Caco-2 (cell line): ENCODE data around the gene IDH3G. TPM values are rescaled to one million over a fixed set of nuclear protein-coding genes. Genes with fewer than 3 reads are reported as not detected.

ENCODE experiments used
- BruUV-seq: library from RNA; stranded (reverse); fragments of 400-500 nt; replicated peaks from 2 replicates; lab custom pipeline; 2021; lab: Mats Ljungman, UMichigan
- CTCF ChIA-PET: fragments of 300-600 bp; sonication (Branson Sonifier 250); formaldehyde crosslinking; loops from one replicate; lab custom pipeline; 2022; ENCODE audit warnings: antibody characterized with exemption; lab: Charles Lee
- POLR2A ChIA-PET: fragments of 300-600 bp; sonication (Branson Sonifier 250); formaldehyde crosslinking; loops from one replicate; lab custom pipeline; 2022; ENCODE audit warnings: antibody characterized with exemption; lab: Charles Lee
- DNase-seq, 2 experiments: peaks; one replicate each; pipeline versions ENCODE4 v3.0.0 to v3.0.0-alpha.2; 2020 to 2022
- H3K27me3 ChIP-seq: replicated peaks from 2 replicates; pipeline ENCODE4 v1.6.0; 2011; ENCODE audit warnings: low read length; ENCODE audit not compliant: control insufficient read depth, insufficient read depth
- H3K36me3 ChIP-seq: 2 replicates; pipeline ENCODE4 v1.5.1; 2011; ENCODE audit warnings: low read length; ENCODE audit not compliant: control insufficient read depth, insufficient read depth
- H3K4me1 ChIP-seq: fragments of 250-450 bp; sonication (Bioruptor Pico); 2 replicates; pipeline ENCODE4 v1.5.1; 2020; ENCODE audit warnings: mild to moderate bottlenecking
- H3K4me3 ChIP-seq: 2 replicates; pipeline ENCODE4 v1.5.1; 2011; ENCODE audit warnings: low read depth, mild to moderate bottlenecking, control low read depth, low read length
- H3K9me3 ChIP-seq: fragments of 250-450 bp; sonication (Bioruptor Pico); 2 replicates; pipeline ENCODE4 v1.5.1; 2020; ENCODE audit warnings: mild to moderate bottlenecking, moderate library complexity
- H3K27ac Mint-ChIP-seq: one replicate; pipeline ENCODE4 v1.8.0; 2022; ENCODE audit warnings: mixed read lengths; ENCODE audit not compliant: unreplicated experiment
- H3K27me3 Mint-ChIP-seq: one replicate; pipeline ENCODE4 v1.8.0; 2022; ENCODE audit warnings: mixed read lengths; ENCODE audit not compliant: insufficient read depth, unreplicated experiment
- H3K36me3 Mint-ChIP-seq: one replicate; pipeline ENCODE4 v1.8.0; 2022; ENCODE audit warnings: mild to moderate bottlenecking, mixed read lengths; ENCODE audit not compliant: insufficient read depth, unreplicated experiment
- H3K4me1 Mint-ChIP-seq: one replicate; pipeline ENCODE4 v1.8.0; 2022; ENCODE audit warnings: low read depth, mixed read lengths; ENCODE audit not compliant: unreplicated experiment
- H3K4me3 Mint-ChIP-seq: one replicate; pipeline ENCODE4 v1.8.0; 2022; ENCODE audit warnings: mild to moderate bottlenecking, moderate library complexity, mixed read lengths; ENCODE audit not compliant: unreplicated experiment
- H3K9me3 Mint-ChIP-seq: one replicate; pipeline ENCODE4 v1.8.0; 2022; ENCODE audit warnings: mixed read lengths; ENCODE audit not compliant: unreplicated experiment
- intact Hi-C: fragments of 100-400 bp; cut with micrococcal nuclease; formaldehyde crosslinking; loops from one replicate; pipeline ENCODE4 v1.10.0; 2022; ENCODE audit not compliant: unreplicated experiment
- total RNA-seq: library from RNA; stranded (reverse); gene quantifications from 2 replicates; pipeline ENCODE4 v1.2.3, GENCODE V29; 2022
- TF ChIP-seq, protein P1 (sequence below), 2 experiments: fragments of 200-600 bp in 1 of 2; IDR thresholded peaks; 1 replicate in 1 of 2; 2 replicates in 1 of 2; pipeline versions ENCODE4 v1.5.1 to v1.8.0; 2011 to 2022; ENCODE audit warnings: antibody characterized with exemption in 1 of 2, control low read depth in 1 of 2, inconsistent platforms in 1 of 2, low read depth in 1 of 2, low read length in 1 of 2, mild to moderate bottlenecking in 1 of 2, moderate library complexity in 1 of 2; ENCODE audit not compliant: insufficient read depth in 1 of 2, severe bottlenecking in 1 of 2, unreplicated experiment in 1 of 2

IDH3G gene
- total RNA-seq, 1 experiment from 2014 or later, result 53.3 TPM

GRCh38 chrX:153776120-153776599, 18.0 kb downstream of the IDH3G start:
- CTCF ChIA-PET, result no interaction called here
- no peaks in the 10 kb centered on the region for H3K27me3 ChIP-seq
- no peak for DNase-seq
- TF ChIP-seq, protein P1, sequence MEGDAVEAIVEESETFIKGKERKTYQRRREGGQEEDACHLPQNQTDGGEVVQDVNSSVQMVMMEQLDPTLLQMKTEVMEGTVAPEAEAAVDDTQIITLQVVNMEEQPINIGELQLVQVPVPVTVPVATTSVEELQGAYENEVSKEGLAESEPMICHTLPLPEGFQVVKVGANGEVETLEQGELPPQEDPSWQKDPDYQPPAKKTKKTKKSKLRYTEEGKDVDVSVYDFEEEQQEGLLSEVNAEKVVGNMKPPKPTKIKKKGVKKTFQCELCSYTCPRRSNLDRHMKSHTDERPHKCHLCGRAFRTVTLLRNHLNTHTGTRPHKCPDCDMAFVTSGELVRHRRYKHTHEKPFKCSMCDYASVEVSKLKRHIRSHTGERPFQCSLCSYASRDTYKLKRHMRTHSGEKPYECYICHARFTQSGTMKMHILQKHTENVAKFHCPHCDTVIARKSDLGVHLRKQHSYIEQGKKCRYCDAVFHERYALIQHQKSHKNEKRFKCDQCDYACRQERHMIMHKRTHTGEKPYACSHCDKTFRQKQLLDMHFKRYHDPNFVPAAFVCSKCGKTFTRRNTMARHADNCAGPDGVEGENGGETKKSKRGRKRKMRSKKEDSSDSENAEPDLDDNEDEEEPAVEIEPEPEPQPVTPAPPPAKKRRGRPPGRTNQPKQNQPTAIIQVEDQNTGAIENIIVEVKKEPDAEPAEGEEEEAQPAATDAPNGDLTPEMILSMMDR (IDR thresholded peaks at IDR 0.05; ENCODE audit: insufficient read depth in 1 of 2, low read depth in 1 of 2, low read length in 1 of 2, severe bottlenecking in 1 of 2, unreplicated experiment in 1 of 2), result no peak
- no peak overlapping the region for H3K27ac Mint-ChIP-seq
- H3K4me1 ChIP-seq, result no peaks in the 10 kb centered on the region
- no TSS peak for BruUV-seq
- peaks cover 6% of the 10 kb centered on the region for H3K36me3 Mint-ChIP-seq
- H3K9me3 Mint-ChIP-seq, result no peaks in the 10 kb centered on the region
- no peak overlapping the region for H3K4me3 Mint-ChIP-seq
- no peak overlapping the region for H3K4me3 ChIP-seq
- POLR2A ChIA-PET, result no interaction called here
- intact Hi-C loops, result no loop called here
- H3K9me3 ChIP-seq, result no peaks in the 10 kb centered on the region
- no peaks in the 10 kb centered on the region for H3K36me3 ChIP-seq
- H3K27me3 Mint-ChIP-seq, result no peaks in the 10 kb centered on the region
- no peaks in the 10 kb centered on the region for H3K4me1 Mint-ChIP-seq

DNA sequence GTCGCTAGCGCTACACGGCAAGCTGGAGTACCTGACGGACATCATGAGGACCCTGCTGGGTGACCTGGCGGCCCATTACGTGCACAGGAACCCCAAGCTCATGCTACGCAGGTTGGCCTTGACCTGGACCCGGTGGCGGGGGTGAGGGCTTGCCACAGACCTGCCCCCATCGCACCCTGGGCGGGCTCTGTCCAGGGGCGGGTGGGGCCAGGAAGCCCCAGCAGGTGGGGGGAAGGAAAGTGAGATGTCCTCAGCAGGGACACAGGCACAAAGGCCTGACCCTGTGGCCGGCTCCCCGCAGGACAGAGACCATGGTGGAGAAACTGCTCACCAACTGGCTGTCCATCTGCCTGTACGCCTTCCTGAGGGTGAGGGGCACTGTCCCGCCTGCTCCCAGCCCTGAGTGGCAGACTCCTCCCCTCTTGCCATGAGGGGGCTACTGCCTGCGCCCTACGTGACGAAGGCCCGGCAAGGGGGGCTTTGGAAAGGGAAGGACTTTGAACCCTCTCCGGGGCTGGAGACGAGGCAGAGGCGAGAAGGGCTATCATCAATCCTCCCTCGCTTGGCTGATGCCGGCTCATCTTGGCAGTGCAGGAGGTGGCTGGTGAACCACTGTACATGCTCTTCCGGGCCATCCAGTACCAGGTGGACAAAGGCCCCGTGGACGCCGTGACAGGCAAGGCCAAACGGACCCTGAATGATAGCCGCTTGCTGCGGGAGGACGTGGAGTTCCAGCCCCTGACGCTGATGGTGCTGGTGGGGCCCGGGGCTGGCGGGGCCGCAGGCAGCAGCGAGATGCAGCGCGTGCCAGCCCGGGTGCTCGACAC, 18.7 kb downstream of the IDH3G start:
- H3K4me1 ChIP-seq, result no peaks in the 10 kb centered on the region
- no peak overlapping the region for H3K27ac Mint-ChIP-seq
- no peaks in the 10 kb centered on the region for H3K36me3 ChIP-seq
- no peaks in the 10 kb centered on the region for H3K9me3 ChIP-seq
- H3K27me3 ChIP-seq, result no peaks in the 10 kb centered on the region
- H3K9me3 Mint-ChIP-seq, result no peaks in the 10 kb centered on the region
- no peaks in the 10 kb centered on the region for H3K27me3 Mint-ChIP-seq
- no peaks in the 10 kb centered on the region for H3K4me1 Mint-ChIP-seq
- POLR2A ChIA-PET, result no interaction called here
- TF ChIP-seq, protein P1 (IDR thresholded peaks at IDR 0.05; ENCODE audit: insufficient read depth in 1 of 2, low read depth in 1 of 2, low read length in 1 of 2, severe bottlenecking in 1 of 2, unreplicated experiment in 1 of 2), result no peak
- peaks cover 6% of the 10 kb centered on the region for H3K36me3 Mint-ChIP-seq
- no peak for DNase-seq
- CTCF ChIA-PET, result no interaction called here
- H3K4me3 ChIP-seq, result no peak overlapping the region
- BruUV-seq, result no TSS peak
- no peak overlapping the region for H3K4me3 Mint-ChIP-seq
- intact Hi-C loops, result no loop called here

DNA sequence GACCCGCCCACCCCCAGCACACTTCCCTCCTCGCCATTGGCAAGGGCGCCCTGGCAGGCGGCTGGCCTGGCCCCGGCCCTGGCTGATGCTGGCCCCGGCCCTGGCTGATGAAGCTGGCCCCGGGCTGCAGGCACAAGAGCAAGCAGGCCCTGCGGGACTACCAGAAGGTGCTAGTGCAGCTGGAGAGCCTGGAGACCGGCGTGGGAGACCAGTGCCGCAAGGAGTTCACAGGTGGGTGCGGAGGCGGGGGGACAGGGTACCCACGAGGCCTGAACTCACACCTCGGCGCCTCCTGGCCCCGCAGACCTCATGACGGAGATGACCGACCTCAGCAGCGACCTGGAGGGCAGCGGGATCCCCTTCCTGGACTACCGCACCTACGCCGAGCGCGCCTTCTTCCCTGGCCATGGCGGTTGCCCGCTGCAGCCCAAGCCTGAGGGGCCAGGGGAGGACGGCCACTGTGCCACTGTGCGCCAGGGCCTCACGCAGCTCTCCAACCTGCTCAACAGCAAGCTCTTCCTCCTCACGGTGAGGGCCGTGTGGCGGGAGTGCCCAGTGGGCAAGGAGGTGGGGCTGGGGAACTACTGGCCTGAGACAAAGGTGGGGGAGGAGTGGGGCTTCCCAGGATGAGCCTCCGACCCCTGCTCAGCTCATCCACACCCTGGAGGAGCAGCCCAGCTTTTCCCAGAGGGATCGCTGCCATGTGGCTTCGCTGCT, 19.4 kb downstream of the IDH3G start:
- Histone ChIP-seq H3K9me3 (no peaks in the 10 kb centered on the region), H3K4me3 (no peak overlapping the region), H3K27me3 (no peaks in the 10 kb centered on the region), H3K36me3 (no peaks in the 10 kb centered on the region), H3K4me1 (no peaks in the 10 kb centered on the region)
- TF ChIP-seq, protein P1 (IDR thresholded peaks at IDR 0.05; ENCODE audit: insufficient read depth in 1 of 2, low read depth in 1 of 2, low read length in 1 of 2, severe bottlenecking in 1 of 2, unreplicated experiment in 1 of 2), result no peak
- BruUV-seq, result no TSS peak
- ChIA-PET POLR2A (no interaction called here), CTCF (no interaction called here)
- intact Hi-C loops, result no loop called here
- Mint-ChIP-seq H3K27ac (no peak overlapping the region), H3K9me3 (no peaks in the 10 kb centered on the region), H3K36me3 (peaks cover 2% of the 10 kb centered on the region), H3K27me3 (no peaks in the 10 kb centered on the region), H3K4me3 (no peak overlapping the region), H3K4me1 (no peaks in the 10 kb centered on the region)
- no peak for DNase-seq
